Gastrocnemius medialis (tissue), 4 donors: ENCODE data around the gene ASB12. TPM values are rescaled to one million over a fixed set of nuclear protein-coding genes. Genes with fewer than 3 reads are reported as not detected.

Experiments used
- ATAC-seq, 2 donors: fragments of 150-250 bp; one replicate each; pipeline ENCODE4 v1.9.1; 2016
- DNase-seq, 2 donors: peaks; one replicate each; pipeline ENCODE4 v3.0.0-alpha.2; 2019
- H3K27ac ChIP-seq, 4 donors: fragments of 200-600 bp; sonication (generic); 1 replicate in 1 of 4; 2 replicates in 3 of 4; pipeline ENCODE4 v1.5.1; 2016 to 2018; ENCODE audit warnings: mild to moderate bottlenecking in 2 of 4, moderate library complexity in 1 of 4
- H3K27me3 ChIP-seq, 3 donors: fragments of 200-600 bp; sonication (generic) in 2 of 3; 1 replicate in 1 of 3; 2 replicates in 2 of 3; pipeline versions ENCODE4 v1.5.1 to v1.6.0; 2016 to 2019; ENCODE audit warnings: mild to moderate bottlenecking in 1 of 3, moderate library complexity in 1 of 3
- H3K36me3 ChIP-seq, 2 donors: fragments of 200-600 bp; sonication (generic) in 1 of 2; one replicate each; pipeline ENCODE4 v1.5.1; 2017 to 2018
- H3K4me1 ChIP-seq, 2 donors: fragments of 200-600 bp; sonication (generic) in 1 of 2; one replicate each; pipeline ENCODE4 v1.5.1; 2016 to 2017; ENCODE audit warnings: mild to moderate bottlenecking in 2 of 2
- H3K4me3 ChIP-seq, 4 donors: fragments of 200-600 bp; sonication (generic) in 3 of 4; 1 replicate in 1 of 4; 2 replicates in 3 of 4; pipeline ENCODE4 v1.5.1; 2016 to 2019; ENCODE audit warnings: mild to moderate bottlenecking in 2 of 4
- H3K9me3 ChIP-seq, 3 donors: fragments of 200-600 bp; sonication (generic) in 2 of 3; 1 replicate in 1 of 3; 2 replicates in 2 of 3; pipeline ENCODE4 v1.5.1; 2016 to 2019
- POLR2A ChIP-seq, 2 donors: fragments of 450-650 bp; IDR thresholded peaks; one replicate each; pipeline ENCODE4 v1.6.1; 2017; ENCODE audit warnings: antibody characterized with exemption in 2 of 2, mild to moderate bottlenecking in 2 of 2, moderate library complexity in 2 of 2
- in situ Hi-C, 4 donors: fragments of 200-750 bp; cut with MboI; loops; one replicate each; pipeline versions ENCODE4 v1.15.0 to v1.8.0; 2017; ENCODE audit warnings: low sequenced_read_pairs in 4 of 4
- intact Hi-C: fragments of 100-400 bp; cut with DNase I; formaldehyde crosslinking; loops from one replicate; pipeline ENCODE4 v1.15.1; 2023; ENCODE audit warnings: low total_unique reads
- total RNA-seq, 4 donors: library from RNA; depleted of rRNA; stranded (reverse); fragments of >200 nt; gene quantifications; one replicate each; pipeline versions ENCODE4 v1.1.0 to v1.2.3, GENCODE V29; 2016
- TF ChIP-seq, protein P1 (sequence below), 5 experiments: fragments of 450-650 bp in 3 of 5; fragments of 200-600 bp in 2 of 5; sonication (generic) in 2 of 5; IDR thresholded peaks in 4 of 5; conservative IDR thresholded peaks in 1 of 5; 1 replicate in 4 of 5; 2 replicates in 1 of 5; pipeline ENCODE4 v1.5.1; 2016 to 2019; ENCODE audit warnings: antibody characterized with exemption in 5 of 5, mild to moderate bottlenecking in 3 of 5, moderate library complexity in 3 of 5

Gene ASB12
- total RNA-seq, 4 donors from 2014 or later: 11.4 to 35.9 (median 27.1) TPM

DNA sequence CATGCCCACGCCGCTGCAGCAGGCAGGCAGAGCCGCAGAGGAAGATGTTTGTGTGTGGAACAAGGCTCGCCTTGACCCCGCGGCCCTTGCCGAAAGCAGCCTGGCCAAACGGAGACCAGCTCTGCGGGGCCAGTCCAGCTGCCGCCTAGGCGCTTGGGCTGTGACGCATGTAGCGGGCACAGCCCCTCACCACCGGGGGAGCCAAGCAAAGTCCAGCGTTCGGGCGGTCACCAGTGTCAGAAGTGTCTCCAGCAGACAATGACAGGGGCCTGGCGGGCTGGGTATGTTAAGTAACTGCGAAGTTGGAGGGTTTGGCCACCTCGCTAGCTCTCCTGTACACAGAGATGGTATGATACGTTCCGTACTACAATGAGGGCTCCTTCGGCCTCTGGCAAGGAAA, 26.2 kb downstream of the ASB12 start:
- peak in 1 of 2 donors; percentile 30 for ATAC-seq
- Histone ChIP-seq H3K27ac (peak overlapping the region; percentile 79 to 96 (median 90)), H3K4me3 (peak overlapping the region; percentile 60 to 66 (median 64)), H3K27me3 (no peaks in the 10 kb centered on the region), H3K36me3 (no peaks in the 10 kb centered on the region), H3K4me1 (peaks cover 21 to 27% of the 10 kb centered on the region in 2 donors), H3K9me3 (no peaks in the 10 kb centered on the region)
- in situ Hi-C loops: loop anchor here in 2 of 4 donors (25.0 kb wide), 1 partner anchor 442 kb away; a partner anchor contains a TSS
- intact Hi-C loops: loop anchor here (10.0 kb wide), 4 partner anchors 109 to 1331 kb away; partner anchors contain the start of genes LAS1L and MTMR8
- DNase-seq: peak; percentile 3 to 48
- no peak for TF ChIP-seq POLR2A (IDR thresholded peaks at IDR 0.05)
- TF ChIP-seq, protein P1, sequence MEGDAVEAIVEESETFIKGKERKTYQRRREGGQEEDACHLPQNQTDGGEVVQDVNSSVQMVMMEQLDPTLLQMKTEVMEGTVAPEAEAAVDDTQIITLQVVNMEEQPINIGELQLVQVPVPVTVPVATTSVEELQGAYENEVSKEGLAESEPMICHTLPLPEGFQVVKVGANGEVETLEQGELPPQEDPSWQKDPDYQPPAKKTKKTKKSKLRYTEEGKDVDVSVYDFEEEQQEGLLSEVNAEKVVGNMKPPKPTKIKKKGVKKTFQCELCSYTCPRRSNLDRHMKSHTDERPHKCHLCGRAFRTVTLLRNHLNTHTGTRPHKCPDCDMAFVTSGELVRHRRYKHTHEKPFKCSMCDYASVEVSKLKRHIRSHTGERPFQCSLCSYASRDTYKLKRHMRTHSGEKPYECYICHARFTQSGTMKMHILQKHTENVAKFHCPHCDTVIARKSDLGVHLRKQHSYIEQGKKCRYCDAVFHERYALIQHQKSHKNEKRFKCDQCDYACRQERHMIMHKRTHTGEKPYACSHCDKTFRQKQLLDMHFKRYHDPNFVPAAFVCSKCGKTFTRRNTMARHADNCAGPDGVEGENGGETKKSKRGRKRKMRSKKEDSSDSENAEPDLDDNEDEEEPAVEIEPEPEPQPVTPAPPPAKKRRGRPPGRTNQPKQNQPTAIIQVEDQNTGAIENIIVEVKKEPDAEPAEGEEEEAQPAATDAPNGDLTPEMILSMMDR (IDR thresholded peaks at IDR 0.05 in 4 of 5, conservative IDR thresholded peaks at IDR 0.05 in 1 of 5): no peak

DNA sequence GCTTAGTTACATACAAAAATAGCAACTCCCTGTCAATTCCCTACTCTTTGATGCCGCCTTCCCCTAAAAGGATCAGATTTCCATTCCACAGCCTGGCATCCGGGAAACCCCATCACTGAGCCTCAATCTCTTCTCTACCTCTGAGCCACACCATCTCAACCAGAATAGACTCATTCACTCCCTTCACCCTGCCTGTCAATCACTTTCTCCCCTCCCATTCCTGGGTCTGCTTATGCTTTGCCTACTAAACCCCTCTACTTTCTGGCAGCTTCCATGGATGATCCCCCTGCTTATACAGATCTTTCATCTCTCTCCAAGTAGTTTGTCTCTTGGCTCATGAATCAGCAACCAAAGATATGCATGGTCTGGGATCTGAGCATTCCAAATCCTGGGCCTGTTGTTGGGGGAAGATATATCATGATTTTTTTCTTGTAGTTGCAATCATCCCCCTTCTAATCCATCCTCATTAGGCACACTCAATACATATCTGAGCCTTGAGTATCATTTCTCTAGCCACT, 27.5 kb downstream of the ASB12 start:
- TF ChIP-seq, protein P1 (IDR thresholded peaks at IDR 0.05 in 4 of 5, conservative IDR thresholded peaks at IDR 0.05 in 1 of 5): no peak
- TF ChIP-seq POLR2A (IDR thresholded peaks at IDR 0.05): no peak
- peaks cover 21 to 27% of the 10 kb centered on the region in 2 donors for H3K4me1 ChIP-seq
- peak overlapping the region in 2 of 4 donors; percentile 27 to 88 for H3K27ac ChIP-seq
- no peaks in the 10 kb centered on the region for H3K9me3 ChIP-seq
- no peaks in the 10 kb centered on the region for H3K36me3 ChIP-seq
- DNase-seq (no peak), ATAC-seq (no peak)
- intact Hi-C loops: loop anchor here (10.0 kb wide), 4 partner anchors 108 to 1332 kb away; partner anchors contain the start of genes LAS1L and MTMR8
- no peak overlapping the region for H3K4me3 ChIP-seq
- in situ Hi-C loops: loop anchor here in 2 of 4 donors (25.0 kb wide), 1 partner anchor 441 kb away; a partner anchor contains a TSS
- H3K27me3 ChIP-seq: no peaks in the 10 kb centered on the region

DNA sequence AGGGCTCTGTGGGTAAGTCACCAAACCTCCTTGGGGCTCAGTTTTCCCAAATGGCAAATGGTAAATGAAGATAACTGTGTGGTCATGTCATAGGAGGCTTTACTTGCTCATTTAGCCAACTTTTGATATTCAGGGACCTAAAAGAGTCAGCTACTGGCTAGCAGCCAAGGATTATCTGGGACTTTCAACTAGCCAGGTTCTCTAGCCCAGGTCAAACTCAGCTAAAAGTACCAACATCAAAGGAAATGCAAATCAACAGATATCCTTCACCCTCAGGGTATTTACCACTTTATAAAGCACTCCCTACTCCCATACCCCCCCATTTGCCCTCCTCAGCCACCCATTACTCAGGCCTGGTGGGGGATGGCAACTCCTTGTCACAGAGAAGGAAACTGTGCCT, 32.4 kb downstream of the ASB12 start:
- in situ Hi-C loops: no loop called here
- H3K4me1 ChIP-seq: peaks cover 14 to 22% of the 10 kb centered on the region in 2 donors
- no peaks in the 10 kb centered on the region for H3K36me3 ChIP-seq
- no peaks in the 10 kb centered on the region for H3K9me3 ChIP-seq
- H3K4me3 ChIP-seq: no peak overlapping the region
- no peak for DNase-seq
- intact Hi-C loops: no loop called here
- no peak for ATAC-seq
- H3K27me3 ChIP-seq: no peaks in the 10 kb centered on the region
- no peak for TF ChIP-seq POLR2A (IDR thresholded peaks at IDR 0.05)
- TF ChIP-seq, protein P1 (IDR thresholded peaks at IDR 0.05 in 4 of 5, conservative IDR thresholded peaks at IDR 0.05 in 1 of 5): no peak
- H3K27ac ChIP-seq: no peak overlapping the region

DNA sequence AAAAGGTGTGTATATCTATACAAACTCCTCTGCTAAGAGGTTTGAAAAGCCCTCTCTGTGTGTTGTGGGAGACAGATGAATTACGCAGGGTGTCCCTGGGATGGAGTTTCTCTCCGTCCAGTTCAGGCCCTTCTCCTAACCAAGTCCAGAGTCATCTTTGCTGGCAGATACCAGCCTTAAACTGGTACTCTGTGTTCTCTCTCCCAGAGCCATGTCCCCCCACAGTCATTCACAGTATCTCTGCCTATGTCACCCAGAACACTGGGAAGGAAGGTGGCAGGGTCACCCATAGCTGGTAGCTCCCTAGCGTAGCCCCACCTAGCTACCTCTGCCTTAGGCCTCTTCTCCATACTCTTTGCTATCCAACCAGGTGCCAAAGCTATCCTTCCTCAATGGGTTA, 33.8 kb downstream of the ASB12 start:
- DNase-seq (no peak), ATAC-seq (no peak)
- Histone ChIP-seq H3K4me3 (no peak overlapping the region), H3K36me3 (peaks cover 0 to 3% of the 10 kb centered on the region in 2 donors), H3K4me1 (peaks cover 10 to 11% of the 10 kb centered on the region in 2 donors), H3K27me3 (no peaks in the 10 kb centered on the region), H3K27ac (no peak overlapping the region), H3K9me3 (no peaks in the 10 kb centered on the region)
- TF ChIP-seq, protein P1 (IDR thresholded peaks at IDR 0.05 in 4 of 5, conservative IDR thresholded peaks at IDR 0.05 in 1 of 5): no peak
- TF ChIP-seq POLR2A (IDR thresholded peaks at IDR 0.05): no peak
- intact Hi-C loops: no loop called here
- in situ Hi-C loops: no loop called here
